GM21381 (cell line): ENCODE data around the gene PRR22.

Experiments used
- ATAC-seq: cut with Tn5 transposase; IDR thresholded peaks from one replicate; pipeline ENCODE4 v1.9.1; 2021; ENCODE audit warnings: mild to moderate bottlenecking, moderate library complexity; ENCODE audit not compliant: unreplicated experiment

PRR22 gene

GRCh38 chr19:5814123-5814851 is 29.7 kb upstream of the PRR22 start:
- no peak for ATAC-seq

GRCh38 chr19:5811117-5811516 is 26.6 kb upstream of the PRR22 start:
- ATAC-seq: no peak

- ATAC-seq: no peak
Measured at GRCh38 chr19:5809469-5809868, 24.9 kb upstream of the PRR22 start.

GRCh38 chr19:5809053-5809452 is 24.5 kb upstream of the PRR22 start:
- no peak for ATAC-seq

- ATAC-seq: no peak
Measured at GRCh38 chr19:5808120-5808816, 23.7 kb upstream of the PRR22 start.

GRCh38 chr19:5806905-5807304 is 22.4 kb upstream of the PRR22 start:
- ATAC-seq: no peak

GRCh38 chr19:5806133-5806489 is 21.6 kb upstream of the PRR22 start:
- ATAC-seq: no peak

- no peak for ATAC-seq
Measured at GRCh38 chr19:5805462-5806132, 21.1 kb upstream of the PRR22 start.

GRCh38 chr19:5804516-5805461 is 20.2 kb upstream of the PRR22 start, which contains the start of gene NRTN:
Gene NRTN (plus strand): TSS chr19:5805067. CDS start chr19:5824166, 19,099 bp downstream.
- no peak for ATAC-seq

- ATAC-seq: peak; percentile 83
Measured at GRCh38 chr19:5803752-5804515, 19.4 kb upstream of the PRR22 start.

- ATAC-seq: no peak
Measured at GRCh38 chr19:5803441-5803751, 18.9 kb upstream of the PRR22 start.

- no peak for ATAC-seq
Measured at GRCh38 chr19:5801796-5802619, 17.5 kb upstream of the PRR22 start.

- no peak for ATAC-seq
Measured at GRCh38 chr19:5800361-5801270, 16.1 kb upstream of the PRR22 start.

- no peak for ATAC-seq
Measured at GRCh38 chr19:5799247-5800241, 15.0 kb upstream of the PRR22 start.

GRCh38 chr19:5798244-5798643 is 13.7 kb upstream of the PRR22 start:
- ATAC-seq: no peak

- ATAC-seq: no peak
Measured at GRCh38 chr19:5795382-5795919, 10.9 kb upstream of the PRR22 start.

GRCh38 chr19:5793188-5793587 is 8.6 kb upstream of the PRR22 start:
- ATAC-seq: no peak
